ENCODE measurements around the gene ABLIM2. TPM values are rescaled to one million over a fixed set of nuclear protein-coding genes. Genes with fewer than 3 reads are reported as not detected.

The ABLIM2 gene
- total and polyA plus RNA-seq, 2 donors (not counting 1 experiment from before 2014, with no cell fraction given): 3.3 to 79.0 TPM

DNA sequence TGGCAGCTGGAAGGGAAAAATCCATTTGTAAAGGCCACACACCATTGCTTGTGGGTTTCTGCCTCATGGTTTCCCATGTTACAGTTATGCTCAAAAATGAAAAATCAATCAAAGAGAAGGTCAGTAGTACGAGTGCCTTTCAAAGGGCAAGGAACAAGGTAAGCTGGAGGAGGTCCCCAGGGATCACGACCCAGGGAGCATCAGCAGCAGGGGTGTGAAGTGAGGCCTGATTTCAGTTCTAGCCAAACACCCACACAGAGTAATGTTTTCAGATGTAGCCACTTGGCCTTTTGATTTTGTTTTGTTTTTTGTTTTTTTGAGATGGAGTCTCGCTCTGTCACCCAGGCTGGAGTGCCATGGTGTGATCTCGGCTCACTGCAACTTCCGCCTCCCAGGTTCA is 149.5 kb downstream of the ABLIM2 start:
- CTCF ChIA-PET: no interaction called here
- no peaks in the 10 kb centered on the region for H3K4me1 Mint-ChIP-seq

GRCh38 chr4:8008391-8008790 is 150.2 kb downstream of the ABLIM2 start:
- 89% methylated on average over 12 of the region's 12 CpGs for WGBS (ENCODE audit: insufficient coverage)
- no peak for DNase-seq
- Histone ChIP-seq H3K79me2 (ENCODE audit: control insufficient read depth, insufficient read depth, low read length) (no peaks in the 10 kb centered on the region), H3K36me3 (replicated peaks in 1 of 2; ENCODE audit: control extremely low read depth in 1 of 2, control insufficient read depth in 1 of 2, extremely low read depth in 1 of 2, insufficient read depth in 2 of 2, low read length in 1 of 2) (no peaks in the 10 kb centered on the region), H3K4me1 (ENCODE audit: control insufficient read depth in 2 of 2, insufficient read depth in 2 of 2, low read length in 2 of 2) (no peaks in the 10 kb centered on the region), H3K27ac (ENCODE audit: low read length in 2 of 2) (no peak overlapping the region), H3K27me3 (replicated peaks in 1 of 4; ENCODE audit: control extremely low read depth in 1 of 4, control insufficient read depth in 3 of 4, insufficient read depth in 4 of 4, low read length in 3 of 4) (no peaks in the 10 kb centered on the region), H3K9me3 (ENCODE audit: control extremely low read depth in 1 of 3, control insufficient read depth in 2 of 3, insufficient read depth in 1 of 3, low read length in 2 of 3) (no peaks in the 10 kb centered on the region), H2AFZ (ENCODE audit: insufficient read depth, low read depth, low read length, poor library complexity, severe bottlenecking) (no peak overlapping the region), H3K9ac (ENCODE audit: low read length) (no peak overlapping the region), H3K4me3 (ENCODE audit: control extremely low read depth in 1 of 5, extremely low read depth in 1 of 5, insufficient read depth in 1 of 5, low read depth in 2 of 5, low read length in 4 of 5) (no peak overlapping the region), H3K4me2 (replicated peaks; ENCODE audit: low read depth, low read length, poor library complexity, severe bottlenecking) (no peak overlapping the region), H4K20me1 (ENCODE audit: control insufficient read depth, insufficient read depth, low read length, poor library complexity, severe bottlenecking) (no peaks in the 10 kb centered on the region)
- ChIA-PET CTCF (no interaction called here), POLR2A (interaction anchor here (0.6 kb wide), 1 partner anchor 934 kb away, joined by 4 read pairs; no protein-coding TSS in a partner anchor)
- no peak for ATAC-seq (ENCODE audit: low read depth)
- no peak for TF ChIP-seq EZH2 (IDR thresholded peaks at IDR 0.05; ENCODE audit: borderline replicate concordance, insufficient read depth, low read depth, low read length, poor library complexity, severe bottlenecking)
- TF ChIP-seq, protein P1, sequence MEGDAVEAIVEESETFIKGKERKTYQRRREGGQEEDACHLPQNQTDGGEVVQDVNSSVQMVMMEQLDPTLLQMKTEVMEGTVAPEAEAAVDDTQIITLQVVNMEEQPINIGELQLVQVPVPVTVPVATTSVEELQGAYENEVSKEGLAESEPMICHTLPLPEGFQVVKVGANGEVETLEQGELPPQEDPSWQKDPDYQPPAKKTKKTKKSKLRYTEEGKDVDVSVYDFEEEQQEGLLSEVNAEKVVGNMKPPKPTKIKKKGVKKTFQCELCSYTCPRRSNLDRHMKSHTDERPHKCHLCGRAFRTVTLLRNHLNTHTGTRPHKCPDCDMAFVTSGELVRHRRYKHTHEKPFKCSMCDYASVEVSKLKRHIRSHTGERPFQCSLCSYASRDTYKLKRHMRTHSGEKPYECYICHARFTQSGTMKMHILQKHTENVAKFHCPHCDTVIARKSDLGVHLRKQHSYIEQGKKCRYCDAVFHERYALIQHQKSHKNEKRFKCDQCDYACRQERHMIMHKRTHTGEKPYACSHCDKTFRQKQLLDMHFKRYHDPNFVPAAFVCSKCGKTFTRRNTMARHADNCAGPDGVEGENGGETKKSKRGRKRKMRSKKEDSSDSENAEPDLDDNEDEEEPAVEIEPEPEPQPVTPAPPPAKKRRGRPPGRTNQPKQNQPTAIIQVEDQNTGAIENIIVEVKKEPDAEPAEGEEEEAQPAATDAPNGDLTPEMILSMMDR (IDR thresholded peaks at IDR 0.05): no peak
- Mint-ChIP-seq H3K27me3 (no peaks in the 10 kb centered on the region), H3K27ac (no peak overlapping the region), H3K9me3 (ENCODE audit: insufficient read depth) (no peaks in the 10 kb centered on the region), H3K4me1 (no peaks in the 10 kb centered on the region), H3K4me3 (no peak overlapping the region)
- intact Hi-C loops (cut with micrococcal nuclease): no loop called here

More for the DNA sequence above, 149.5 kb downstream of the ABLIM2 start:
- POLR2A ChIA-PET: interaction anchor here (0.6 kb wide), 1 partner anchor 935 kb away, joined by 4 read pairs; no protein-coding TSS in a partner anchor
- no peaks in the 10 kb centered on the region for H3K9me3 Mint-ChIP-seq (ENCODE audit: insufficient read depth)
- intact Hi-C loops (cut with micrococcal nuclease): no loop called here
- WGBS (ENCODE audit: insufficient coverage): 91% methylated on average over 5 of the region's 5 CpGs
- peaks cover under 1% of the 10 kb centered on the region for H3K27me3 Mint-ChIP-seq
- TF ChIP-seq, protein P1 (IDR thresholded peaks at IDR 0.05): no peak
- Histone ChIP-seq H3K9me3 (ENCODE audit: control extremely low read depth in 1 of 3, control insufficient read depth in 2 of 3, insufficient read depth in 1 of 3, low read length in 2 of 3) (no peaks in the 10 kb centered on the region), H2AFZ (ENCODE audit: insufficient read depth, low read depth, low read length, poor library complexity, severe bottlenecking) (no peak overlapping the region), H3K4me3 (ENCODE audit: control extremely low read depth in 1 of 5, extremely low read depth in 1 of 5, insufficient read depth in 1 of 5, low read depth in 2 of 5, low read length in 4 of 5) (no peak overlapping the region), H3K9ac (ENCODE audit: low read length) (no peak overlapping the region), H4K20me1 (ENCODE audit: control insufficient read depth, insufficient read depth, low read length, poor library complexity, severe bottlenecking) (no peaks in the 10 kb centered on the region), H3K27ac (ENCODE audit: low read length in 2 of 2) (no peak overlapping the region), H3K36me3 (replicated peaks in 1 of 2; ENCODE audit: control extremely low read depth in 1 of 2, control insufficient read depth in 1 of 2, extremely low read depth in 1 of 2, insufficient read depth in 2 of 2, low read length in 1 of 2) (no peaks in the 10 kb centered on the region), H3K4me1 (ENCODE audit: control insufficient read depth in 2 of 2, insufficient read depth in 2 of 2, low read length in 2 of 2) (no peaks in the 10 kb centered on the region), H3K79me2 (ENCODE audit: control insufficient read depth, insufficient read depth, low read length) (no peaks in the 10 kb centered on the region), H3K27me3 (replicated peaks in 1 of 4; ENCODE audit: control extremely low read depth in 1 of 4, control insufficient read depth in 3 of 4, insufficient read depth in 4 of 4, low read length in 3 of 4) (no peaks in the 10 kb centered on the region), H3K4me2 (replicated peaks; ENCODE audit: low read depth, low read length, poor library complexity, severe bottlenecking) (no peak overlapping the region)
- DNase-seq (no peak), ATAC-seq (ENCODE audit: low read depth) (no peak)
- H3K27ac Mint-ChIP-seq: no peak overlapping the region
- no peak overlapping the region for H3K4me3 Mint-ChIP-seq
